GM19193 (cell line): Measurements from ENCODE around the gene UNC93B1.

ENCODE experiments used
- POLR2A ChIP-seq: IDR thresholded peaks from 4 replicates; pipeline ENCODE4 v1.6.1; 2011; ENCODE audit not compliant: insufficient read depth, insufficient read length; ENCODE audit errors: extremely low read depth

UNC93B1 gene

DNA sequence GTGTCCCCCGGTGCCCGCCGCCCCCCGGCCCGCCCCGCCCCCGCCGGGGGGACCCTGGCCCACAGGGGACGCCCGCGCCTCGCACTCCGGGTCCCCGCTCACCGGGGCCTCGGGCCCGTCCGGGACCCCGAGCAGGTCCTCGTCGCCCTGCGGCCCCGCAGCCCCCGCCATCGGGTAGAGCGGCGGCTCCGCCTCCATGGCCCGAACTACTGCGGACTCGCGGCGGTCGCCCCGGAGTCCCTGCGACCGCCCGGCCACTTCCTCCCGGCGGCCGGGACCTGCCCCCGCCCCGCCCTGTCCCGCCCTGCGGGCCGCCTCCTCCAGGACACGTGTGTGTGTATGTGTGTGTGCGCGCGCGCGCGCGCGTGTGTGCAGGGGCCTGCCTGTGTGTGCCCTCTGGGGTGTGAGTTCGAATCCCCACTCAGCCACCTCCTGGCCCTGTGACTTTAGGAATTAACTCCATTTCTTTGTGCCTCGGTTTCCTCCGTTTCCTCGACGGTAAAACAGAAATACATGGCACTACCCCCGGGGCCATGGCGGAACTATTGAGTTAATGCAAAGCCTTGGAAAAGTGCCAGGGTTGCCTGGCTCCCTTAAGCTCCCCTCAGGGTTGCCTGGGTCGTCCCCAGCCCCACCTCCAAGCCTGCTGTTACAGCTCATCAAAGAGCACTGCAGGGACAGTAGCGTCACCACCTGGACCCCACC lies at the start of gene UNC93B1:
UNC93B1 (minus strand) TSS at position 252 of the 705 bp plus-strand sequence; CDS start at position 198, 54 bp downstream.
- TF ChIP-seq POLR2A, result peak; percentile 81

- peak; percentile 37 for TF ChIP-seq POLR2A
Observed at GRCh38 chr11:68053117-68053516, 49.2 kb upstream of the UNC93B1 start.

- TF ChIP-seq POLR2A, result no peak
Observed at GRCh38 chr11:68052137-68052873, 48.4 kb upstream of the UNC93B1 start.

DNA sequence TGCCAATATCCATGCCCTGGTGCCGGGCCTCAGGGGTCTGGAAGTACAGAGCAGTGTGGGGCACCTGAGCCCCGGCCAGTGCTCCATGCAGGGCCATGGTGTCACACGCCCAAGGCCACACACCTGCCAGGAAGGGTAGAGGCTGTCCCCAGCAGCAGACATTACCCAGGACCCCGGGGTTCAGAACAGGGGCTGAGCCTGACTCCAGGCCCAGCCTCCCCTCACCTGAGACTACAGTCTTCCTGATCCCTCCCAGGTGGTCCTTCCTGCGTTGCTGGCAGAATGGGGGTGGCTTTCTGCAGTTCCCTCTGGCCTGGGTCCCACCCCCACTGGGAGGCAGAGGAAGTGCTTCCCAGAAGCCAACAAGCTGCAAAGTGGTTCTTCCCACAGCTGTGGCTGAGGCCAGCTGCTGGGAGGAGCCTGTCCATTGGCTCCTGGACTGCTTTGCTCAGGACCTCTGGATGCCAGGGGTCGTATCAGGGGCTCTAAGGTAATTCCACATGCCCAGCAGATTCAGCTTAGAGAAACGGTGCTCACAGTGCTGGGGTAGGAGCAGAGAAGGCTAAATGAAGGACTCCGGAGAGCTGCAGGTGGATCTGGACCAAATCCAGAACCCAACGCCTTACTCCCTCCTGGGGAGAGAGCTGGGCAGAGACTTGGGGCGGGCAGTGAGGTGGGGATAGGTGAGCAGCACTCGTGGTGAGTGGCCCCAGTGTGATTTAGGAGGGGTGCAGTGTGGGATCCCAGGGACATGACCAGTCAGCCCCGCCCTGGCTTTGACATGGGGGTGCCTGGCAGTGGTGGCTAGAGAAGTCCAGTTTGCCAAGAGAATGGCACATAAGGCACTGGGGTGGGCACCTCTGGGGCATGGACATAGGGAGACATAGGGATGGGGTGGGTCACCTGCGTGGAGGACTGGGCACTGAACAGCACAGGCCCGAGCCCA lies 47.6 kb upstream of the UNC93B1 start:
- peak; percentile 3 for TF ChIP-seq POLR2A

- TF ChIP-seq POLR2A, result no peak
Observed at GRCh38 chr11:68050371-68050841, 46.5 kb upstream of the UNC93B1 start.

DNA sequence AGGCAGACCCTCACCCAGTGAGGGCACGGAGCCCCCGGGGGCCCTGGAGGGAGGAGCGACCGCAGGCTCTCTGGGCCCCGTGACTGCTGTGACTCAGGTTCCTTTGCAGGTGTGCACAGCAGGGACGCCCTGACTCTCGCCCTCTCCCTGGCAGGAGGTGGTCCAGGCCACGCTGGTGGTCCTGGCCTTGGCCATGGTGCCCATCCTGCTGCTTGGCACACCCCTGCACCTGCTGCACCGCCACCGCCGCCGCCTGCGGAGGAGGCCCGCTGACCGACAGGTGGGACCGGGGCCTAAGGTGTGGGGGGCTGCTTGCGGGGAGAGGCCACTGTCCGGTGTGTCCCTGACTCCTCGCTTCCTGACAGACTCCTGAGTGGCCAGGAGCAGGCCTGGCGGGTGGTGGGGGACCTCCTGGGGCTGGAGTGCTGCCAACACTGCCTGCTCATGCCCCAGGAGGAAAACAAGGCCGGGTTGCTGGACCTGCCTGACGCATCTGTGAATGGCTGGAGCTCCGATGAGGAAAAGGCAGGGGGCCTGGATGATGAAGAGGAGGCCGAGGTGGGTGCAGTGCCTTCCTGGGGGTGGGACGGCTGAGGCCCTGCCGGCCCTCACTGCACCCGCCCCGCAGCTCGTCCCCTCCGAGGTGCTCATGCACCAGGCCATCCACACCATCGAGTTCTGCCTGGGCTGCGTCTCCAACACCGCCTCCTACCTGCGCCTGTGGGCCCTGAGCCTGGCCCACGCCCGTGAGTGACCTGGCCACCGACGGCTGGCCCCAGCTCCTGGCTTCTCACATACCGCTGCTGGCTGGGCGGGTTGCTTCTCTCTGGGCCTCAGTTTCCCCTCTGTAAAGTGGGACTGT lies 45.8 kb upstream of the UNC93B1 start:
- TF ChIP-seq POLR2A, result no peak

- no peak for TF ChIP-seq POLR2A
Observed at GRCh38 chr11:68048681-68049508, 45.0 kb upstream of the UNC93B1 start.

- no peak for TF ChIP-seq POLR2A
Observed at GRCh38 chr11:68047437-68048290, 43.8 kb upstream of the UNC93B1 start.

- TF ChIP-seq POLR2A, result no peak
Observed at GRCh38 chr11:68044898-68045351, 41.0 kb upstream of the UNC93B1 start.

GRCh38 chr11:68044145-68044813 lies 40.4 kb upstream of the UNC93B1 start:
- no peak for TF ChIP-seq POLR2A

GRCh38 chr11:68043349-68044144 lies 39.6 kb upstream of the UNC93B1 start:
- no peak for TF ChIP-seq POLR2A
